ENCODE measurements around the gene OR6C68.
"Not testable (repeated sequence)": the region's sequence is repeated elsewhere in the genome, so short reads cannot be mapped to it uniquely, and the experiment has no call there.

Gene OR6C68

DNA sequence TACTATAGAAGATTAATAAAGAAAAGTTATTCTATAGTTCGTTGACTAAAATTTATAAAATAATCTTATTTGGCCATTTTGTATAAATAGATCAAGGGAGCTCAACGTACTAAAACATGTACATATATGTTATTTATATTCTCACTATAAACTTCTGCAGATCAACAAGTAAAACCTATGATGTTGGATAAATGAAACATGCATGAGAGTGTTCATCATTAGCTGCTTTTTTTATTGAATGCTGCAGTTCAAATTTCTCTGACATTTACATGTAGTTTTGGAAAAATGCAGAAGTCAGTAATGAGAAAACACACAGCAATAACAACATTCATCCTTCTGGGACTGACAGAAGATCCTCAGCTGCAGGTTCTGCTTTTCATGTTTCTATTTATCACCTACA is at the start of gene OR6C68:
TSS of gene OR6C68 (plus strand) at position 301 of the 400 bp plus-strand sequence. CDS start at position 301, 0 bp downstream.
- Histone ChIP-seq H3K4me1 (ENCODE audit: control insufficient read depth in 1 of 2, insufficient read depth in 2 of 2, low read length in 2 of 2) (no peaks in the 10 kb centered on the region), H3K27me3 (ENCODE audit: low read depth, low read length) (no peaks in the 10 kb centered on the region), H3K4me3 (ENCODE audit: low read depth in 1 of 2, low read length in 2 of 2) (no peak within 1 kb of the TSS), H3K9me3 (ENCODE audit: control insufficient read depth in 1 of 2, low read length in 2 of 2) (no peaks in the 10 kb centered on the region), H3K36me3 (ENCODE audit: control insufficient read depth in 1 of 2, insufficient read depth in 2 of 2, low read length in 2 of 2) (no peaks in the 10 kb centered on the region), H3K27ac (ENCODE audit: low read length) (no peak within 1 kb of the TSS)

DNA sequence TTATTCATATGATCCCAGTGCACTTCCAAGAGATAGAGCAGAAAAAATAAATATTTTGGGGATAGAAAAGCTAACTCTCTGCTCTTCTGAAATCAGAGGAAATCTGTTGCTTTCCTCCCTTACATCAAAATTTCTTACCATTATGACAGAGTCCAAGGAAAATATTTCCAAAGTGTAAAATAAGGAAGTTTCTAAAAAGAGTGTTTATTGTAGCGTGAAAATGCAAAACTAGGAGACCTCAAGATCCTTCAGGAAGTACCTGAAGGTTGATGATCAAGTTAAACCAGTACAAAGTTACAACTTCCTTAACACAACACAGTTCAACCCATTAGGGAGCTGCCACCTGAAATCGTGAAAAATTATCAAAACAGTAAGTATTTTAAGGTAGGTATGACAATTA is 48.4 kb upstream of the OR6C68 start, which contains the start of gene OR6C2:
TSS of gene OR6C2 (plus strand) at position 301 of the 400 bp plus-strand sequence. CDS start 8,138 bp downstream, outside the sequence.
- no peak within 1 kb of the TSS for H3K27ac ChIP-seq (ENCODE audit: low read length)
- H3K4me3 ChIP-seq (ENCODE audit: low read depth in 1 of 2, low read length in 2 of 2): no peak within 1 kb of the TSS
- no peaks in the 10 kb centered on the region for H3K27me3 ChIP-seq (ENCODE audit: low read depth, low read length)
- H3K9me3 ChIP-seq (ENCODE audit: control insufficient read depth in 1 of 2, low read length in 2 of 2): peaks cover 0 to 5% of the 10 kb centered on the region in 2 donors
- H3K4me1 ChIP-seq (ENCODE audit: control insufficient read depth in 1 of 2, insufficient read depth in 2 of 2, low read length in 2 of 2): no peaks in the 10 kb centered on the region
- H3K36me3 ChIP-seq (ENCODE audit: control insufficient read depth in 1 of 2, insufficient read depth in 2 of 2, low read length in 2 of 2): no peaks in the 10 kb centered on the region

DNA sequence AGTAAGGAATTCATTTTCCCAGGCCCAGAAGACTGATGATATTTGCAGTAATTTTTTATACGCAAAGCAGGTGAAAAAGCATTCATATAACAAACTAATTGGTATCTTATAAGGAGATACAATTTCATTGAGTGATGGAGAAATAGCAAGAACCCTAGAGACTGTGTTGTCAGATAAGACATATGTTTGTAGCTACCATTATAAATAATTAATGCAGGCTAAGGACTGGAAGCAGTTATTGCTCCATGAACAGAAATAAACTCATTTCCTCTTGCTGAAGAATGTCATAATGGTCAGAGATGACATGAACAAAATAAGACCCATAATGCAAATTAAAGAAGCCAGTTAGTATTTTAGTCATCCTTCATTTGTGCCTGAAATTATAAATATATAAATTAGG is 46.8 kb upstream of the OR6C68 start:
- Histone ChIP-seq H3K27ac (ENCODE audit: low read length) (no peak overlapping the region), H3K27me3 (ENCODE audit: low read depth, low read length) (no peaks in the 10 kb centered on the region), H3K4me3 (ENCODE audit: low read depth in 1 of 2, low read length in 2 of 2) (no peak overlapping the region), H3K9me3 (ENCODE audit: control insufficient read depth in 1 of 2, low read length in 2 of 2) (peaks cover 0 to 2% of the 10 kb centered on the region in 2 donors), H3K36me3 (ENCODE audit: control insufficient read depth in 1 of 2, insufficient read depth in 2 of 2, low read length in 2 of 2) (no peaks in the 10 kb centered on the region), H3K4me1 (ENCODE audit: control insufficient read depth in 1 of 2, insufficient read depth in 2 of 2, low read length in 2 of 2) (no peaks in the 10 kb centered on the region)

DNA sequence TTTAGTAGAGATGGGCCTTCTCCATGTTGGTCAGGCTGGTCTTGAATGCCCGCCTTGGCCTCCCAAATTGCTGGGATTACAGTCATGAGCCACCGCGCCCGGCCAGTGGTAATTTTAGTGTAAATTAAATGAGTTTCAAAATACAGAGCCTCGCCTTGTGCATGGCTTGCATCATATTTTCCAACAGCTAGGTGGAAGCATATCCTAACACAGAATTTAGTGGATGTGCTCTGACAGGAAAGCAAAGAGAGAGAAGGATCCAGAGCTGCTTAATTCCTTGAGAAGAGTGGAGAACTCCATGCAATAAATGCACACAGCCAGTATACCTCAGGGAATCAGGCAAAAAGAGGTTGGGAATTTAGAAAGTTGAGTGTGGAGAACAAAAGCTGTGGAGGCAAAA is 45.9 kb upstream of the OR6C68 start:
- Histone ChIP-seq H3K4me3 (ENCODE audit: low read depth in 1 of 2, low read length in 2 of 2) (no peak overlapping the region), H3K36me3 (ENCODE audit: control insufficient read depth in 1 of 2, insufficient read depth in 2 of 2, low read length in 2 of 2) (no peaks in the 10 kb centered on the region), H3K9me3 (ENCODE audit: control insufficient read depth in 1 of 2, low read length in 2 of 2) (no peaks in the 10 kb centered on the region), H3K4me1 (ENCODE audit: control insufficient read depth in 1 of 2, insufficient read depth in 2 of 2, low read length in 2 of 2) (no peaks in the 10 kb centered on the region), H3K27me3 (ENCODE audit: low read depth, low read length) (no peaks in the 10 kb centered on the region), H3K27ac (ENCODE audit: low read length) (no peak overlapping the region)

DNA sequence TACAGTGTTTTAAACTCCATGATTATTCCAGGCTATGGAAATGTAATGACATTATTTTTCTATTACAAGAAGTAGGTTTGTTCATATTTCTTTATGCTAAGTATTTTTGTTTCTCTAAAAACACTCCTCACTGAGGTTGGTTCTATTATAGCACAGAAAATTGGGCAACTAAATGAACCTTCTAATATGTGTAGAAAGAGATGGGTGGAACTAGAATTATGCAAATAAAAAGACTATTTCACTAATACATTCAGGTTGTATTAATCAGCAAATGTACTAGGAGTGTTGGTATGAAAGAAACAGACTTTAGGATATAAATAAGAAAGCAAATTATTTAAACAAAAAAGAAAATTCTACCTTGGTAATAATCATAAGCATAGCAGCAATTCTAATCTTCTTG is 43.4 kb upstream of the OR6C68 start:
- no peak overlapping the region for H3K27ac ChIP-seq (ENCODE audit: low read length)
- no peaks in the 10 kb centered on the region for H3K36me3 ChIP-seq (ENCODE audit: control insufficient read depth in 1 of 2, insufficient read depth in 2 of 2, low read length in 2 of 2)
- H3K9me3 ChIP-seq (ENCODE audit: control insufficient read depth in 1 of 2, low read length in 2 of 2): no peaks in the 10 kb centered on the region
- H3K4me1 ChIP-seq (ENCODE audit: control insufficient read depth in 1 of 2, insufficient read depth in 2 of 2, low read length in 2 of 2): no peaks in the 10 kb centered on the region
- no peaks in the 10 kb centered on the region for H3K27me3 ChIP-seq (ENCODE audit: low read depth, low read length)
- no peak overlapping the region for H3K4me3 ChIP-seq (ENCODE audit: low read depth in 1 of 2, low read length in 2 of 2)

DNA sequence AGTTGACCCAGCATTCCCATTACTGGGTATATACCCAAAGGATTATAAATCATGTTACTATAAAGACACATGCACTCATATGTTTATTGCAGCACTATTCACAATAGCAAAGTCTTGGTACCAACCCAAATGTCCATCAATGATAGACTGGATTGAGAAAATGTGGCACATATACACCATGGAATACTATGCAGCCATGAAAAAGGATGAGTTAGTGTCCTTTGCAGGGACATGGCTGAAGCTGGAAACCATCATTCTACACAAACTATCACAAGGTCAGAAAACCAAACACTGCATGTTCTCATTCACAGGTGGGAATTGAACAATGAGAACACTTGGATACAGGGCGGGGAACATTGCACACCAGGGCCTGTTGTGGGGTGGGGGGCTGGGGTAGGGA is 27.3 kb upstream of the OR6C68 start:
- not testable (repeated sequence) for H3K4me1 ChIP-seq (ENCODE audit: control insufficient read depth in 1 of 2, insufficient read depth in 2 of 2, low read length in 2 of 2); H3K4me3 ChIP-seq (ENCODE audit: low read depth in 1 of 2, low read length in 2 of 2); H3K27me3 ChIP-seq (ENCODE audit: low read depth, low read length); H3K27ac ChIP-seq (ENCODE audit: low read length); H3K36me3 ChIP-seq (ENCODE audit: control insufficient read depth in 1 of 2, insufficient read depth in 2 of 2, low read length in 2 of 2); H3K9me3 ChIP-seq (ENCODE audit: control insufficient read depth in 1 of 2, low read length in 2 of 2)

DNA sequence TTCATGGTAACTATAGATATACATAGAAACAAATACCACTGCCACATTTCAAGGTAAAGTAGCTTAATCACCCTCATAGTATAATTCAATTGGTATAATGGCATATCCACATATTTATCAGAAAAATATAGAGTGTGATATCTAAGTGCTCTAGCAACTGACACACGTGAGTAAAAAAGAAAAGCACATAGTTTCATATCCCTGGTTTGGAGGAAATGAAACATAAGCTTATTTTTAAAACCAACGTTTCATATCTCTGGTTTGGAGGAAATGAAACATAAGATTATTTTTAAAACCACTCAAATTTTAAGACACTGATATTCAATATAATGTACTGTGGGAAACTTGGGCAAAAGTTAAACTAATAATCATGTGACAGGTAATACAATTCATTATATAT is 24.3 kb upstream of the OR6C68 start:
- no peaks in the 10 kb centered on the region for H3K27me3 ChIP-seq (ENCODE audit: low read depth, low read length)
- H3K4me1 ChIP-seq (ENCODE audit: control insufficient read depth in 1 of 2, insufficient read depth in 2 of 2, low read length in 2 of 2): no peaks in the 10 kb centered on the region
- no peaks in the 10 kb centered on the region for H3K36me3 ChIP-seq (ENCODE audit: control insufficient read depth in 1 of 2, insufficient read depth in 2 of 2, low read length in 2 of 2)
- peaks cover 0 to 2% of the 10 kb centered on the region in 2 donors for H3K9me3 ChIP-seq (ENCODE audit: control insufficient read depth in 1 of 2, low read length in 2 of 2)
- H3K27ac ChIP-seq (ENCODE audit: low read length): no peak overlapping the region
- H3K4me3 ChIP-seq (ENCODE audit: low read depth in 1 of 2, low read length in 2 of 2): no peak overlapping the region

DNA sequence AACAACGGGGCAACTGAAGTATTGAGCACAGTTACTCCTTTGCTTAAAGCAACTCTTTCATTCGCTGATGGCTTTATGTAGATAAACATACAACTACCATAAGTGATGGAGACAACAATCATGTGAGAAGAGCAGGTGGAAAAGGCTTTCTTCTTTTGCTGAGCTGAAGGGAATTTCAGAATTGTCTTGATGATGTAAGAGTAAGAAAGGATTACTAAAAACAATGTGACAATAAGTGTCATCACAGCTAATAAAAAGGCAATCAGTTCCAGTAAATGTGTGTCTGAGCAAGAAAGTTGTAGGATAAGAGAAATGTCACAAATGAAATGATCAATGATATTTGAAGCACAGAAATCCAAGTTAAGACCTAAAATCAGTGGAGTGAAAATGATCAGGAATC is 22.9 kb upstream of the OR6C68 start:
- Histone ChIP-seq H3K27me3 (ENCODE audit: low read depth, low read length) (no peaks in the 10 kb centered on the region), H3K9me3 (ENCODE audit: control insufficient read depth in 1 of 2, low read length in 2 of 2) (peaks cover 0 to 2% of the 10 kb centered on the region in 2 donors), H3K27ac (ENCODE audit: low read length) (no peak overlapping the region), H3K4me1 (ENCODE audit: control insufficient read depth in 1 of 2, insufficient read depth in 2 of 2, low read length in 2 of 2) (no peaks in the 10 kb centered on the region), H3K36me3 (ENCODE audit: control insufficient read depth in 1 of 2, insufficient read depth in 2 of 2, low read length in 2 of 2) (no peaks in the 10 kb centered on the region), H3K4me3 (ENCODE audit: low read depth in 1 of 2, low read length in 2 of 2) (no peak overlapping the region)

DNA sequence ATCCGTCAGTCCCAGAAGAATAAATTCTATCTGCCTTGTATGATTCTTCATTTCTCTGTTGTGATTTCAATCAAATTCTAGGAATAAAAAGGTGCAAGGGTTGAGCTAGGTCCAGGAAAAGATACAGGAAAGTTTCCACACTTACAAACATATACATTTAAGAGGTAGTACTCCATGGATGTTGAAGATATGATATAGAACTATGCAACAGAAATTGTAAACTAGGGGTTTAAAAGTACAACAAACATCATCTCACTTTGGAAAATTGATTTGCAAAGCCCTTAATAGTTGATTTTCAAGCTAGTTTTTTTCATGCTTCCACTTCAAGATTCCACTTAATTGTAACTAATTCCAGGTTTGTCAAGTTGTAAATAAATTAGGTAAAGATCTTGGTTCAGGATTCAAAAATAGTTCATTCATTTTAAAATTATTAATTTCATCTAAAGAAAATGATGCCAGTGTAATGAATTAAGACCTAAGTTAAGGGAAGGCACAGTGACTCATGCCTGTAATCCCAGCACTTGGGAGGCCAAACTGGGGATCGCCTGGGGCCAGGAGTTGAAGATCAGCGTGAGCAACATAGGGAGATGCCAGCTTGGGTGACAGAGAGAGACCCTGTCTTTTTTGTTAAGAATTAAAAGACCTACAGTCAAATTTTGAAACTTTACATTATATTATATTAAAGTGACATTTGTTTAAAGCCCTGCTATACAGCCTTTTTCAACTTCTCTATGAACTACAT is 21.9 kb upstream of the OR6C68 start, which contains the start of gene OR6C70:
TSS of gene OR6C70 (minus strand) at position 51 of the 742 bp plus-strand sequence. CDS start at position 51, 0 bp downstream.
- H3K9me3 ChIP-seq (ENCODE audit: control insufficient read depth in 1 of 2, low read length in 2 of 2): no peaks in the 10 kb centered on the region
- no peaks in the 10 kb centered on the region for H3K4me1 ChIP-seq (ENCODE audit: control insufficient read depth in 1 of 2, insufficient read depth in 2 of 2, low read length in 2 of 2)
- H3K27me3 ChIP-seq (ENCODE audit: low read depth, low read length): no peaks in the 10 kb centered on the region
- H3K27ac ChIP-seq (ENCODE audit: low read length): no peak within 1 kb of the TSS
- H3K4me3 ChIP-seq (ENCODE audit: low read depth in 1 of 2, low read length in 2 of 2): no peak within 1 kb of the TSS
- no peaks in the 10 kb centered on the region for H3K36me3 ChIP-seq (ENCODE audit: control insufficient read depth in 1 of 2, insufficient read depth in 2 of 2, low read length in 2 of 2)

DNA sequence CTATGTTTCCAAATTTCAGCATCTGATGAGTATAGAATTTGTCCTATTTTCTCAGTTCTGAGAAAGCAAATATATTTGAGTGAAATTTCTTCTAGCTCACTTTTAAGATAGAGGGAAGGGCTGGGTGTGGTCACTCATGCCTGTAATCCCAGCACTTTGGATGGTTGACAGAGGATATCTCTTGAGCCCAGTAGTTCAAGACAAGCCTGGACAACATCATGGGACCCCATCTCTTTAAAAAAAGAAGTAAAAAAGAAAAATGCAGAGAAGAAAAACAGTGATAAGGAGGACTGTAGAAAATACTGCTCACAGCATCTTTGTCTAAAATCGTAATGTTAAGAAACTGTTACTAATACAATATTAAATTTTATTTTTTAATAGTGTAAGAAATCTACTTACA is 19.9 kb upstream of the OR6C68 start:
- Histone ChIP-seq H3K4me3 (ENCODE audit: low read depth in 1 of 2, low read length in 2 of 2) (no peak overlapping the region), H3K9me3 (ENCODE audit: control insufficient read depth in 1 of 2, low read length in 2 of 2) (no peaks in the 10 kb centered on the region), H3K27ac (ENCODE audit: low read length) (no peak overlapping the region), H3K27me3 (ENCODE audit: low read depth, low read length) (no peaks in the 10 kb centered on the region), H3K36me3 (ENCODE audit: control insufficient read depth in 1 of 2, insufficient read depth in 2 of 2, low read length in 2 of 2) (no peaks in the 10 kb centered on the region), H3K4me1 (ENCODE audit: control insufficient read depth in 1 of 2, insufficient read depth in 2 of 2, low read length in 2 of 2) (no peaks in the 10 kb centered on the region)

DNA sequence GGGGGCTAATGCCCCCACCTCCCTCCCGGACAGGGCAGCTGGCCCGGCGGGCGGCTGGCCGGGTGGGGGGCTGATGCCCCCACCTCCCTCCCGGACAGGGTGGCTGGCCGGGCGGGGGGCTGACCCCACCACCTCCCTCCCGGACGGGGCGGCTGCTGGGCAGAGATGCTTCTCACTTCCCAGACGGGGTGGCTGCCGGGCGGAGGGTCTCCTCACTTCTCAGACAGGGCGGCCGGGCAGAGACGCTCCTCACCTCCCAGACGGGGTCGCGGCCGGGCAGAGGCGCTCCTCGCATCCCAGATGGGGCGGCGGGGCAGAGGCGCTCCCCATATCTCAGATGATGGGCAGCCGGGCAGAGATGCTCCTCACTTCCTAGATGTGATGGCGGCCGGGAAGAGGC is 13.0 kb upstream of the OR6C68 start:
- H3K4me3 ChIP-seq (ENCODE audit: low read depth in 1 of 2, low read length in 2 of 2); H3K36me3 ChIP-seq (ENCODE audit: control insufficient read depth in 1 of 2, insufficient read depth in 2 of 2, low read length in 2 of 2); H3K27me3 ChIP-seq (ENCODE audit: low read depth, low read length); H3K4me1 ChIP-seq (ENCODE audit: control insufficient read depth in 1 of 2, insufficient read depth in 2 of 2, low read length in 2 of 2); H3K27ac ChIP-seq (ENCODE audit: low read length); H3K9me3 ChIP-seq (ENCODE audit: control insufficient read depth in 1 of 2, low read length in 2 of 2): not testable (repeated sequence)

DNA sequence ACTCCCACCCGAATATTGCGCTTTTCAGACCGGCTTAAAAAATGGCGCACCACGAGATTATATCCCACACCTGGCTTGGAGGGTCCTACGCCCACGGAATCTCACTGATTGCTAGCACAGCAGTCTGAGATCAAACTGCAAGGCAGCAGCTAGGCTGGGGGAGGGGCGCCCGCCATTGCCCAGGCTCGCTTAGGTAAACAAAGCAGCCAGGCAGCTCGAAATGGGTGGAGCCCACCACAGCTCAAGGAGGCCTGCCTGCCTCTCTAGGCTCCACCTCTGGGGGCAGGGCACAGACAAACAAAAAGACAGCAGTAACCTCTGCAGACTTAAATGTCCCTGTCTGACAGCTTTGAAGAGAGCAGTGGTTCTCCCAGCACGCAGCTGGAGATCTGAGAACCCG is 7.9 kb upstream of the OR6C68 start:
- H3K4me3 ChIP-seq (ENCODE audit: low read depth in 1 of 2, low read length in 2 of 2); H3K36me3 ChIP-seq (ENCODE audit: control insufficient read depth in 1 of 2, insufficient read depth in 2 of 2, low read length in 2 of 2); H3K27ac ChIP-seq (ENCODE audit: low read length); H3K27me3 ChIP-seq (ENCODE audit: low read depth, low read length); H3K9me3 ChIP-seq (ENCODE audit: control insufficient read depth in 1 of 2, low read length in 2 of 2); H3K4me1 ChIP-seq (ENCODE audit: control insufficient read depth in 1 of 2, insufficient read depth in 2 of 2, low read length in 2 of 2): not testable (repeated sequence)
